ENCODE results near the gene ELANE.

ELANE gene

DNA sequence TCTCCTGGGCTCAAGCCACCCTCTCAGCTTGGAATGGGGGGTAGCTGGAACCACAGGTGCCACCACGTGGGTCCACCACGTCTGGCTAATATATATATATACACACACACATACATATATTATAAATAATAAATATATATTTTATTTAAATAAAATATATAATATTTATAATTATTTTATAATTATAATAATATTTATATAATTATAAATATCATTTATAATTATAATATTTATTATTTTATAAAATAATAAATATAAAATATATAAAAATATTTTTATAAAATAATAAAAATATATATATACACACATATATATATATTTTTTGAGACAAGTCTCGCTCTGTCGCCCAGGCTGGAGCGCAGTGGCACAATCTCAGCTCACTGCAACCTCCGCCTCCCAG is 2.4 kb downstream of the ELANE start:
- no peaks in the 10 kb centered on the region for H3K27me3 ChIP-seq (ENCODE audit: insufficient read depth, low read length)
- H3K27ac ChIP-seq (ENCODE audit: low read depth, low read length), result no peak overlapping the region
- H3K36me3 ChIP-seq (ENCODE audit: control insufficient read depth in 1 of 2, insufficient read depth in 2 of 2, low read length in 2 of 2), result no peaks in the 10 kb centered on the region
- peaks cover 3% of the 10 kb centered on the region for H3K9me3 ChIP-seq (ENCODE audit: insufficient read depth, low read depth, low read length)
- H3K4ac ChIP-seq (ENCODE audit: low read depth, low read length), result no peak overlapping the region
- no peak overlapping the region for H4K8ac ChIP-seq (ENCODE audit: low read depth, low read length)
- H2BK120ac ChIP-seq (ENCODE audit: insufficient read depth, low read length, poor library complexity), result no peak overlapping the region
- no peak overlapping the region for H4K12ac ChIP-seq (ENCODE audit: low read depth, low read length)
- H3K4me3 ChIP-seq (ENCODE audit: low read depth, low read length), result no peak overlapping the region
- no CpG with 5 or more reads among the region's 6 CpGs for WGBS (ENCODE audit: extremely low coverage, insufficient coverage, insufficient read length)
- DNase-seq, result no peak
- no peak overlapping the region for H3K23ac ChIP-seq (ENCODE audit: low read length)
- H2AFZ ChIP-seq (ENCODE audit: insufficient read depth, low read length, poor library complexity), result no peak overlapping the region
- no peak overlapping the region for H4K91ac ChIP-seq (ENCODE audit: low read depth, low read length)
- H3K14ac ChIP-seq (ENCODE audit: low read length), result no peak overlapping the region
- H3K4me2 ChIP-seq (ENCODE audit: low read length), result no peak overlapping the region
- no peaks in the 10 kb centered on the region for H3K79me2 ChIP-seq (ENCODE audit: control insufficient read depth, insufficient read depth, low read length, poor library complexity)
- H3K18ac ChIP-seq (ENCODE audit: low read length), result no peak overlapping the region
- no peak overlapping the region for H2BK5ac ChIP-seq (ENCODE audit: low read depth, low read length, poor library complexity)
- H2AK5ac ChIP-seq (ENCODE audit: low read length), result no peak overlapping the region
- no peak overlapping the region for H3K9ac ChIP-seq (ENCODE audit: low read length)
- peaks cover 0 to 5% of the 10 kb centered on the region in 2 experiments for H3K4me1 ChIP-seq (ENCODE audit: control insufficient read depth in 1 of 2, insufficient read depth in 2 of 2, low read length in 2 of 2)
- no peaks in the 10 kb centered on the region for H3K79me1 ChIP-seq (ENCODE audit: low read length)
- H2BK12ac ChIP-seq (ENCODE audit: low read length), result no peak overlapping the region

DNA sequence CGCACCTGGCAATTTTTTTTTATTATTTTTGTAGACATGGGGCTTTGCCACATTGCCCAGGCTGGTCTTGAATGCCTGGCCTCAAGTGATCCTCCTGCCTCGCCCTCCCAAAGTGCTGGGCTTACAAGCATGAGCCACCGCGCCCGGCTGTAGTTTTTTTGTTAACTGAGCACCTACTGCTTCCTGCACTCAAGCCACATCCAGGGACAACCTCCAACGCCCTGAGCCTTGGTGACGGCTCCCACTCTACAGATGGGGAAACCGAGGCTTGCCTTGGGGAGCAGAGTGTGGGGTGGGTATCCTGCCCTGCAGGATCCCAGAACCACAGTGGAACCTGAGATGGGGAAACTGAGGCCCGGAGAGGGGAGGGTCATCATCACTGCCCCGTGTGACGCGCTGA is 3.0 kb downstream of the ELANE start:
- no peak overlapping the region for H2AFZ ChIP-seq (ENCODE audit: insufficient read depth, low read length, poor library complexity)
- no peak overlapping the region for H3K4me3 ChIP-seq (ENCODE audit: low read depth, low read length)
- no peak overlapping the region for H3K9ac ChIP-seq (ENCODE audit: low read length)
- no peak overlapping the region for H3K23ac ChIP-seq (ENCODE audit: low read length)
- H3K27ac ChIP-seq (ENCODE audit: low read depth, low read length), result no peak overlapping the region
- H2BK12ac ChIP-seq (ENCODE audit: low read length), result no peak overlapping the region
- H3K18ac ChIP-seq (ENCODE audit: low read length), result no peak overlapping the region
- no peak overlapping the region for H4K12ac ChIP-seq (ENCODE audit: low read depth, low read length)
- no CpG with 5 or more reads among the region's 12 CpGs for WGBS (ENCODE audit: extremely low coverage, insufficient coverage, insufficient read length)
- H3K79me1 ChIP-seq (ENCODE audit: low read length), result no peaks in the 10 kb centered on the region
- peaks cover 0 to 5% of the 10 kb centered on the region in 2 experiments for H3K4me1 ChIP-seq (ENCODE audit: control insufficient read depth in 1 of 2, insufficient read depth in 2 of 2, low read length in 2 of 2)
- H3K9me3 ChIP-seq (ENCODE audit: insufficient read depth, low read depth, low read length), result peaks cover 3% of the 10 kb centered on the region
- H3K4me2 ChIP-seq (ENCODE audit: low read length), result no peak overlapping the region
- H3K36me3 ChIP-seq (ENCODE audit: control insufficient read depth in 1 of 2, insufficient read depth in 2 of 2, low read length in 2 of 2), result no peaks in the 10 kb centered on the region
- H3K79me2 ChIP-seq (ENCODE audit: control insufficient read depth, insufficient read depth, low read length, poor library complexity), result no peaks in the 10 kb centered on the region
- no peak overlapping the region for H4K8ac ChIP-seq (ENCODE audit: low read depth, low read length)
- H2BK5ac ChIP-seq (ENCODE audit: low read depth, low read length, poor library complexity), result no peak overlapping the region
- no peak overlapping the region for H3K14ac ChIP-seq (ENCODE audit: low read length)
- no peaks in the 10 kb centered on the region for H3K27me3 ChIP-seq (ENCODE audit: insufficient read depth, low read length)
- no peak overlapping the region for H2AK5ac ChIP-seq (ENCODE audit: low read length)
- H4K91ac ChIP-seq (ENCODE audit: low read depth, low read length), result no peak overlapping the region
- H2BK120ac ChIP-seq (ENCODE audit: insufficient read depth, low read length, poor library complexity), result no peak overlapping the region
- no peak overlapping the region for H3K4ac ChIP-seq (ENCODE audit: low read depth, low read length)
- DNase-seq, result no peak

DNA sequence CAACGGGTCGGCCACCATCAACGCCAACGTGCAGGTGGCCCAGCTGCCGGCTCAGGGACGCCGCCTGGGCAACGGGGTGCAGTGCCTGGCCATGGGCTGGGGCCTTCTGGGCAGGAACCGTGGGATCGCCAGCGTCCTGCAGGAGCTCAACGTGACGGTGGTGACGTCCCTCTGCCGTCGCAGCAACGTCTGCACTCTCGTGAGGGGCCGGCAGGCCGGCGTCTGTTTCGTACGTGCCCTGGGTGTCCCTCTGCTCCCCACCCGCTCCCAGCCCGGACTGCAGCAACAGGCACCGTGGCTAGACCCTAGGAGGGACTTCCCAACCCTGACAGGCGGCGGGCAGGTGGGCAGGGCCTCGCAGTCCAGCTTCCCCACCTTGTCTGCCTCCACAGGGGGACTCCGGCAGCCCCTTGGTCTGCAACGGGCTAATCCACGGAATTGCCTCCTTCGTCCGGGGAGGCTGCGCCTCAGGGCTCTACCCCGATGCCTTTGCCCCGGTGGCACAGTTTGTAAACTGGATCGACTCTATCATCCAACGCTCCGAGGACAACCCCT is 3.5 kb downstream of the ELANE start:
- H3K9ac ChIP-seq (ENCODE audit: low read length), result no peak overlapping the region
- H3K27ac ChIP-seq (ENCODE audit: low read depth, low read length), result no peak overlapping the region
- H2AFZ ChIP-seq (ENCODE audit: insufficient read depth, low read length, poor library complexity), result no peak overlapping the region
- H2BK120ac ChIP-seq (ENCODE audit: insufficient read depth, low read length, poor library complexity), result no peak overlapping the region
- no peak overlapping the region for H2BK12ac ChIP-seq (ENCODE audit: low read length)
- H3K27me3 ChIP-seq (ENCODE audit: insufficient read depth, low read length), result peaks cover 3% of the 10 kb centered on the region
- H3K18ac ChIP-seq (ENCODE audit: low read length), result no peak overlapping the region
- no peak overlapping the region for H3K4ac ChIP-seq (ENCODE audit: low read depth, low read length)
- H3K36me3 ChIP-seq (ENCODE audit: control insufficient read depth in 1 of 2, insufficient read depth in 2 of 2, low read length in 2 of 2), result no peaks in the 10 kb centered on the region
- H4K8ac ChIP-seq (ENCODE audit: low read depth, low read length), result no peak overlapping the region
- H3K23ac ChIP-seq (ENCODE audit: low read length), result no peak overlapping the region
- H3K14ac ChIP-seq (ENCODE audit: low read length), result no peak overlapping the region
- no peak overlapping the region for H3K4me2 ChIP-seq (ENCODE audit: low read length)
- no peak overlapping the region for H4K91ac ChIP-seq (ENCODE audit: low read depth, low read length)
- DNase-seq, result no peak
- H3K4me1 ChIP-seq (ENCODE audit: control insufficient read depth in 1 of 2, insufficient read depth in 2 of 2, low read length in 2 of 2), result peaks cover 3 to 5% of the 10 kb centered on the region in 2 experiments
- H4K12ac ChIP-seq (ENCODE audit: low read depth, low read length), result no peak overlapping the region
- no peaks in the 10 kb centered on the region for H3K79me2 ChIP-seq (ENCODE audit: control insufficient read depth, insufficient read depth, low read length, poor library complexity)
- H3K4me3 ChIP-seq (ENCODE audit: low read depth, low read length), result no peak overlapping the region
- no peak overlapping the region for H2AK5ac ChIP-seq (ENCODE audit: low read length)
- no peaks in the 10 kb centered on the region for H3K79me1 ChIP-seq (ENCODE audit: low read length)
- H3K9me3 ChIP-seq (ENCODE audit: insufficient read depth, low read depth, low read length), result peaks cover 5% of the 10 kb centered on the region
- no peak overlapping the region for H2BK5ac ChIP-seq (ENCODE audit: low read depth, low read length, poor library complexity)
- WGBS (ENCODE audit: extremely low coverage, insufficient coverage, insufficient read length), result no CpG with 5 or more reads among the region's 40 CpGs

DNA sequence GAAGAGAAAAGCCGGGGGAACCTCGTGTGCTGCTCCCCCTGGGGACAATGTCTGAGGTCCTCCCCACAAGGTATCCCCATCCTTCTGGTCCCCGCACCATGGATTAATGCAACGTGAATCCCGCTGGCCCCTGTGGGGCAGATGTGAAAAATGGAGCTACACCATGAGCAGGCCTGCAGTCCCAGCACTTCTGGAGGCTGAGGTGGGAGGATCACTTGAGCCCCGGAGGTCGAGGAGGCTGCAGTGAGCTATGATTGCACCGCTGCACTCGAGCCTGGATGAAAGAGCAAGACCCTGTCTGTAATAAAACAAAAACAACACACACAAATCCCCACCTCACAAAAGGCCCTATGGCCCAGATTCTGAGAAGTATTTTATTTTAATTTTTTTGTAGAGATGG is 6.2 kb downstream of the ELANE start:
- no peak overlapping the region for H4K8ac ChIP-seq (ENCODE audit: low read depth, low read length)
- no peak overlapping the region for H2AFZ ChIP-seq (ENCODE audit: insufficient read depth, low read length, poor library complexity)
- H3K79me1 ChIP-seq (ENCODE audit: low read length), result no peaks in the 10 kb centered on the region
- no peak overlapping the region for H3K9ac ChIP-seq (ENCODE audit: low read length)
- H4K91ac ChIP-seq (ENCODE audit: low read depth, low read length), result no peak overlapping the region
- no peak overlapping the region for H2AK5ac ChIP-seq (ENCODE audit: low read length)
- H3K4ac ChIP-seq (ENCODE audit: low read depth, low read length), result no peak overlapping the region
- no peak overlapping the region for H2BK5ac ChIP-seq (ENCODE audit: low read depth, low read length, poor library complexity)
- H3K4me1 ChIP-seq (ENCODE audit: control insufficient read depth in 1 of 2, insufficient read depth in 2 of 2, low read length in 2 of 2), result peaks cover 4 to 9% of the 10 kb centered on the region in 2 experiments
- no peak overlapping the region for H3K14ac ChIP-seq (ENCODE audit: low read length)
- no peaks in the 10 kb centered on the region for H3K36me3 ChIP-seq (ENCODE audit: control insufficient read depth in 1 of 2, insufficient read depth in 2 of 2, low read length in 2 of 2)
- no peak for DNase-seq
- H2BK12ac ChIP-seq (ENCODE audit: low read length), result no peak overlapping the region
- H4K12ac ChIP-seq (ENCODE audit: low read depth, low read length), result no peak overlapping the region
- H3K79me2 ChIP-seq (ENCODE audit: control insufficient read depth, insufficient read depth, low read length, poor library complexity), result no peaks in the 10 kb centered on the region
- no peak overlapping the region for H3K4me2 ChIP-seq (ENCODE audit: low read length)
- H3K27ac ChIP-seq (ENCODE audit: low read depth, low read length), result no peak overlapping the region
- no CpG with 5 or more reads among the region's 9 CpGs for WGBS (ENCODE audit: extremely low coverage, insufficient coverage, insufficient read length)
- H3K9me3 ChIP-seq (ENCODE audit: insufficient read depth, low read depth, low read length), result peaks cover 16% of the 10 kb centered on the region
- H3K23ac ChIP-seq (ENCODE audit: low read length), result no peak overlapping the region
- no peak overlapping the region for H3K18ac ChIP-seq (ENCODE audit: low read length)
- no peak overlapping the region for H2BK120ac ChIP-seq (ENCODE audit: insufficient read depth, low read length, poor library complexity)
- H3K27me3 ChIP-seq (ENCODE audit: insufficient read depth, low read length), result peaks cover 11% of the 10 kb centered on the region
- no peak overlapping the region for H3K4me3 ChIP-seq (ENCODE audit: low read depth, low read length)
